Trophoblast cell (in vitro differentiated cells and primary cell): Measurements from ENCODE around the gene HMGCL.

ENCODE experiments used
- DNase-seq, 2 donors: peaks; one replicate each; pipeline ENCODE4 v3.0.0-alpha.2; 2016
- H2AFZ ChIP-seq: 2 replicates; pipeline ENCODE4 v1.6.1; 2013; ENCODE audit warnings: low read length, moderate library complexity, mild to moderate bottlenecking; ENCODE audit not compliant: insufficient read depth, poor library complexity
- H2AK5ac ChIP-seq: 2 replicates; pipeline ENCODE4 v1.6.1; 2013; ENCODE audit warnings: mild to moderate bottlenecking, low read length
- H2BK120ac ChIP-seq: 2 replicates; pipeline ENCODE4 v1.6.1; 2013; ENCODE audit warnings: low read length, mild to moderate bottlenecking, moderate library complexity; ENCODE audit not compliant: insufficient read depth, poor library complexity
- H2BK12ac ChIP-seq: 2 replicates; pipeline ENCODE4 v1.6.1; 2013; ENCODE audit warnings: mild to moderate bottlenecking, low read length, moderate library complexity
- H2BK5ac ChIP-seq: 2 replicates; pipeline ENCODE4 v1.6.1; 2013; ENCODE audit warnings: low read length, low read depth, moderate library complexity, mild to moderate bottlenecking; ENCODE audit not compliant: poor library complexity
- H3K14ac ChIP-seq: 2 replicates; pipeline ENCODE4 v1.6.1; 2013; ENCODE audit warnings: mild to moderate bottlenecking, low read length
- H3K18ac ChIP-seq: 2 replicates; pipeline ENCODE4 v1.6.1; 2013; ENCODE audit warnings: mild to moderate bottlenecking, low read length
- H3K23ac ChIP-seq: 2 replicates; pipeline ENCODE4 v1.6.1; 2013; ENCODE audit warnings: low read length
- H3K27ac ChIP-seq: 2 replicates; pipeline ENCODE4 v1.5.1; 2013; ENCODE audit warnings: low read depth, mild to moderate bottlenecking, inconsistent platforms, low read length, moderate library complexity
- H3K27me3 ChIP-seq: 2 replicates; pipeline ENCODE4 v1.6.1; 2013; ENCODE audit warnings: inconsistent platforms, mild to moderate bottlenecking, low read length, moderate library complexity; ENCODE audit not compliant: insufficient read depth
- H3K36me3 ChIP-seq, 2 experiments: 1 replicate in 1 of 2; 2 replicates in 1 of 2; pipeline ENCODE4 v1.6.1; 2013; ENCODE audit warnings: low read length in 2 of 2, mild to moderate bottlenecking in 2 of 2, moderate library complexity in 1 of 2; ENCODE audit not compliant: insufficient read depth in 2 of 2, control insufficient read depth in 1 of 2
- H3K4ac ChIP-seq: 2 replicates; pipeline ENCODE4 v1.6.1; 2013; ENCODE audit warnings: low read depth, mild to moderate bottlenecking, low read length, moderate library complexity
- H3K4me1 ChIP-seq, 2 experiments: 1 replicate in 1 of 2; 2 replicates in 1 of 2; pipeline ENCODE4 v1.6.1; 2013; ENCODE audit warnings: low read length in 2 of 2, mild to moderate bottlenecking in 2 of 2, moderate library complexity in 1 of 2; ENCODE audit not compliant: insufficient read depth in 2 of 2, control insufficient read depth in 1 of 2
- H3K4me2 ChIP-seq: 2 replicates; pipeline ENCODE4 v1.6.1; 2013; ENCODE audit warnings: inconsistent platforms, mild to moderate bottlenecking, low read length, moderate library complexity
- H3K4me3 ChIP-seq: 2 replicates; pipeline ENCODE4 v1.5.1; 2013; ENCODE audit warnings: mild to moderate bottlenecking, low read depth, low read length, inconsistent platforms
- H3K79me1 ChIP-seq: one replicate; pipeline ENCODE4 v1.6.1; 2013; ENCODE audit warnings: low read length
- H3K79me2 ChIP-seq: 2 replicates; pipeline ENCODE4 v1.6.1; 2013; ENCODE audit warnings: low read length, mild to moderate bottlenecking; ENCODE audit not compliant: control insufficient read depth, insufficient read depth, poor library complexity
- H3K9ac ChIP-seq: 2 replicates; pipeline ENCODE4 v1.6.1; 2013; ENCODE audit warnings: mild to moderate bottlenecking, low read length
- H3K9me3 ChIP-seq: 2 replicates; pipeline ENCODE4 v1.6.1; 2013; ENCODE audit warnings: low read depth, mild to moderate bottlenecking, control low read depth, inconsistent platforms, low read length; ENCODE audit not compliant: insufficient read depth
- H4K12ac ChIP-seq: 2 replicates; pipeline ENCODE4 v1.6.1; 2013; ENCODE audit warnings: low read depth, mild to moderate bottlenecking, low read length, moderate library complexity
- H4K8ac ChIP-seq: 2 replicates; pipeline ENCODE4 v1.6.1; 2013; ENCODE audit warnings: low read depth, mild to moderate bottlenecking, low read length, moderate library complexity
- H4K91ac ChIP-seq: one replicate; pipeline ENCODE4 v1.6.1; 2013; ENCODE audit warnings: low read depth, mild to moderate bottlenecking, low read length, moderate library complexity
- WGBS: extraction: QIAGEN DNeasy Blood & Tissue Kit; methylation state at CpG from one replicate; pipeline ENCODE4 v1.1.7; 2013; ENCODE audit warnings: missing lambda C conversion rate; ENCODE audit not compliant: insufficient read length, insufficient coverage; ENCODE audit errors: extremely low coverage; 5-methylcytosine and 5-hydroxymethylcytosine counted together

The HMGCL gene

DNA sequence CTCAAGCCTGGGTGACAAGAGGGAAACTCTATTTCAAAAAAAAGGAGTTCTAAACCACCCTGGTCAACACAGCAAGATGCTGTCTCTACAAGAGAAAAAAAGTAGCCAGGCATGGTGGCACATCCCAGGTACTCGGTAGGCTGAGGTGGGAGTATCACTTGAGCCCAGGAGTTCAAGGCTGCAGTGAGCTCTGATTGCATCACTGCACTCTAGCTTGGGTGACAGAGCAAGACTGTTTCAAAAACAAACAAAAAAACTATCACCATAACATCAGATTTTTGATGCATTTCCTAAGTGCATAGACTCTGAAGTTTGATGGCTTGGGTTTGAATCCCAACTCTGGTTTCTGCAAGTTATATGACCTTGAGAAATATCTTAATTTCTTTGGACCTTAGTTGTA, 72.3 kb downstream of the HMGCL start:
- WGBS = no CpG with 5 or more reads among the region's 1 CpG
- no peak overlapping the region for H2BK12ac ChIP-seq
- H3K27me3 ChIP-seq = no peaks in the 10 kb centered on the region
- no peak overlapping the region for H3K4ac ChIP-seq
- H2BK120ac ChIP-seq = no peak overlapping the region
- no peak overlapping the region for H3K14ac ChIP-seq
- H3K23ac ChIP-seq = no peak overlapping the region
- no peak overlapping the region for H2AFZ ChIP-seq
- no peak for DNase-seq
- H2BK5ac ChIP-seq = no peak overlapping the region
- H4K12ac ChIP-seq = no peak overlapping the region
- H3K18ac ChIP-seq = no peak overlapping the region
- H3K9ac ChIP-seq = no peak overlapping the region
- H4K8ac ChIP-seq = no peak overlapping the region
- no peak overlapping the region for H2AK5ac ChIP-seq
- H3K27ac ChIP-seq = no peak overlapping the region
- no peaks in the 10 kb centered on the region for H3K9me3 ChIP-seq
- no peaks in the 10 kb centered on the region for H3K4me1 ChIP-seq
- no peaks in the 10 kb centered on the region for H3K79me1 ChIP-seq
- H3K79me2 ChIP-seq = no peaks in the 10 kb centered on the region
- no peak overlapping the region for H4K91ac ChIP-seq
- no peak overlapping the region for H3K4me3 ChIP-seq
- no peak overlapping the region for H3K4me2 ChIP-seq
- H3K36me3 ChIP-seq = peaks cover 52 to 66% of the 10 kb centered on the region in 2 experiments
